Liver (tissue), 9 donors: Measurements from ENCODE around the gene IQCK. TPM values are rescaled to one million over a fixed set of nuclear protein-coding genes. Genes with fewer than 3 reads are reported as not detected.

Experiments used
- DNase-seq: peaks from one replicate; pipeline ENCODE4 v3.0.0-alpha.2; 2017; ENCODE audit warnings: low spot score
- H3K27ac ChIP-seq, 2 donors: one replicate each; pipeline ENCODE4 v1.7.0; 2013; ENCODE audit warnings: inconsistent platforms in 2 of 2, low read length in 2 of 2, control low read depth in 1 of 2, low read depth in 1 of 2, mild to moderate bottlenecking in 1 of 2
- H3K27me3 ChIP-seq, 4 donors: one replicate each; pipeline versions ENCODE4 v1.6.1 to v1.7.0; 2013; ENCODE audit warnings: low read length in 3 of 4, inconsistent platforms in 1 of 4, mild to moderate bottlenecking in 1 of 4, moderate library complexity in 1 of 4; ENCODE audit not compliant: control insufficient read depth in 4 of 4, insufficient read depth in 4 of 4
- H3K36me3 ChIP-seq, 4 donors: one replicate each; pipeline versions ENCODE4 v1.6.1 to v1.7.0; 2013; ENCODE audit warnings: low read length in 3 of 4, mild to moderate bottlenecking in 3 of 4, low read depth in 1 of 4, moderate library complexity in 1 of 4; ENCODE audit not compliant: control insufficient read depth in 4 of 4, insufficient read depth in 3 of 4
- H3K4me1 ChIP-seq, 4 donors: one replicate each; pipeline versions ENCODE4 v1.6.1 to v1.7.0; 2013; ENCODE audit warnings: low read length in 3 of 4, mild to moderate bottlenecking in 3 of 4, moderate library complexity in 1 of 4; ENCODE audit not compliant: control insufficient read depth in 4 of 4, insufficient read depth in 4 of 4
- H3K4me3 ChIP-seq, 3 donors: one replicate each; pipeline versions ENCODE4 v1.6.1 to v1.7.0; 2013; ENCODE audit warnings: low read length in 3 of 3, control low read depth in 1 of 3, low read depth in 1 of 3, mild to moderate bottlenecking in 1 of 3
- H3K9ac ChIP-seq, 2 donors: one replicate each; pipeline ENCODE4 v1.7.0; 2013; ENCODE audit warnings: low read length in 2 of 2, mild to moderate bottlenecking in 2 of 2, moderate library complexity in 2 of 2, control low read depth in 1 of 2, low read depth in 1 of 2
- H3K9me3 ChIP-seq, 4 donors: one replicate each; pipeline versions ENCODE4 v1.6.1 to v1.7.0; 2013; ENCODE audit warnings: low read length in 3 of 4; ENCODE audit not compliant: control insufficient read depth in 4 of 4
- EGR1 ChIP-seq, 2 donors: IDR thresholded peaks; 2 replicates each; pipeline ENCODE4 v1.6.1; 2016 to 2018; ENCODE audit warnings: antibody characterized with exemption in 2 of 2, low read depth in 2 of 2
- FOXA1 ChIP-seq: IDR thresholded peaks from 2 replicates; pipeline ENCODE4 v1.6.1; 2016; ENCODE audit warnings: antibody characterized with exemption
- FOXA2 ChIP-seq: IDR thresholded peaks from 2 replicates; pipeline ENCODE4 v1.6.1; 2016; ENCODE audit warnings: antibody characterized with exemption
- GABPA ChIP-seq, 2 donors: IDR thresholded peaks in 1 of 2; conservative IDR thresholded peaks in 1 of 2; 2 replicates each; pipeline ENCODE4 v1.6.1; 2016; ENCODE audit warnings: antibody characterized with exemption in 2 of 2, mild to moderate bottlenecking in 1 of 2, moderate library complexity in 1 of 2
- HNF4A ChIP-seq, 2 donors: conservative IDR thresholded peaks; 2 replicates each; pipeline ENCODE4 v1.6.1; 2016; ENCODE audit warnings: antibody characterized with exemption in 2 of 2, mild to moderate bottlenecking in 2 of 2
- HNF4G ChIP-seq: IDR thresholded peaks from 2 replicates; pipeline ENCODE4 v1.6.1; 2016; ENCODE audit warnings: antibody characterized with exemption
- JUND ChIP-seq, 2 donors: IDR thresholded peaks; 2 replicates each; pipeline ENCODE4 v1.6.1; 2016; ENCODE audit warnings: antibody characterized with exemption in 2 of 2
- NR2F2 ChIP-seq: IDR thresholded peaks from 2 replicates; pipeline ENCODE4 v1.6.1; 2016; ENCODE audit warnings: antibody characterized with exemption
- RAD21 ChIP-seq, 2 donors: IDR thresholded peaks; 2 replicates each; pipeline ENCODE4 v1.6.1; 2016; ENCODE audit warnings: antibody characterized with exemption in 2 of 2, mild to moderate bottlenecking in 2 of 2
- SP1 ChIP-seq: IDR thresholded peaks from 2 replicates; pipeline ENCODE4 v1.6.1; 2018; ENCODE audit warnings: antibody characterized with exemption, mild to moderate bottlenecking
- TAF1 ChIP-seq: conservative IDR thresholded peaks from 2 replicates; pipeline ENCODE4 v1.6.1; 2016; ENCODE audit warnings: antibody characterized with exemption, mild to moderate bottlenecking
- YY1 ChIP-seq: IDR thresholded peaks from 2 replicates; pipeline ENCODE4 v1.6.1; 2016; ENCODE audit warnings: antibody characterized with exemption, mild to moderate bottlenecking
- WGBS: extraction: QIAGEN DNeasy Blood & Tissue Kit; methylation state at CpG from one replicate; pipeline ENCODE4 v1.1.7; 2013; 5-methylcytosine and 5-hydroxymethylcytosine counted together
- polyA plus RNA-seq, 2 donors: library from polyadenylated mRNA; stranded (reverse) in 1 of 2; unstranded in 1 of 2; fragments of 200-250 nt in 1 of 2; fragments of >200 nt in 1 of 2; fragmentation: Nextera tagmentation in 1 of 2; extraction: Ambion mirVana in 1 of 2; gene quantifications; one replicate each; pipeline versions ENCODE4 v1.2.1 to v1.2.3, GENCODE V29; 2013 to 2015
- total RNA-seq, 2 donors: library from RNA; depleted of rRNA; stranded (reverse); fragments of >200 nt; gene quantifications; one replicate each; pipeline ENCODE4 v1.2.3, GENCODE V29; 2014
- TF ChIP-seq, protein P1 (sequence below): fragments of 150-350 bp; IDR thresholded peaks from 2 replicates; pipeline ENCODE4 v1.5.1; 2017; ENCODE audit warnings: improper control_type of control experiment, low read depth, low read length; ENCODE audit not compliant: missing input control
- TF ChIP-seq, protein P2 (sequence below): IDR thresholded peaks from 2 replicates; pipeline ENCODE4 v1.6.1; 2016; ENCODE audit warnings: antibody characterized with exemption
- TF ChIP-seq, protein P3 (sequence below): IDR thresholded peaks from 2 replicates; pipeline ENCODE4 v1.6.1; 2016; ENCODE audit warnings: antibody characterized with exemption, mild to moderate bottlenecking
- TF ChIP-seq, protein P4 (sequence below): IDR thresholded peaks from 2 replicates; pipeline ENCODE4 v1.6.1; 2016; ENCODE audit warnings: antibody characterized with exemption
- TF ChIP-seq, protein P5 (sequence below): IDR thresholded peaks from 2 replicates; pipeline ENCODE4 v1.6.1; 2016; ENCODE audit warnings: antibody characterized with exemption
- donor health status: healthy.
- donor health status: healthy.
- donor health status: healthy.
- donor health status: healthy.
- donor health status: healthy.

IQCK gene
- total and polyA plus RNA-seq, 4 donors, result 2.1 to 4.4 (median 2.9) TPM

DNA sequence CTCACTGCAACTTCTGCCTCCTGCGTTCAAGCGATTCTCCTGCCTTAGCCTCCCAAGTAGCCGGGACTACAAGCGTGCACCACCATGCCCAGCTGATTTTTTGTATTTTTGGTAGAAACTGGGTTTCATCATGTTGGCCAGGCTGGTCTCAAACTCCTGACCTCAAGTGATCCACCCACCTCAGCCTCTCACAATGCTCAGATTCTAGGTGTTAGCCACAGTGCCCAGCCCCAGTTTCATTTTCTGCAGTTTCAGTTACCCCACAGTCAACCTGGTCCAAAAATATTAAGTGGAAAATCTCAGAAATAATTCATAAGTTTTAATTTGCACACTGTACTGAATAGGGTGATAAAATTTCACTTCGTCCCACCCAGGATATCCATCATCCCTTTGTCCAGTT, 28.7 kb upstream of the IQCK start:
- TF ChIP-seq RAD21 (IDR thresholded peaks at IDR 0.05) (no peak), TAF1 (no peak), EGR1 (IDR thresholded peaks at IDR 0.05; ENCODE audit: low read depth in 2 of 2) (no peak), YY1 (no peak), SP1 (no peak), FOXA2 (no peak), FOXA1 (no peak), HNF4A (conservative IDR thresholded peaks at IDR 0.05) (no peak), GABPA (IDR thresholded peaks at IDR 0.05 in 1 of 2, conservative IDR thresholded peaks at IDR 0.05 in 1 of 2) (no peak)
- TF ChIP-seq, protein P1, sequence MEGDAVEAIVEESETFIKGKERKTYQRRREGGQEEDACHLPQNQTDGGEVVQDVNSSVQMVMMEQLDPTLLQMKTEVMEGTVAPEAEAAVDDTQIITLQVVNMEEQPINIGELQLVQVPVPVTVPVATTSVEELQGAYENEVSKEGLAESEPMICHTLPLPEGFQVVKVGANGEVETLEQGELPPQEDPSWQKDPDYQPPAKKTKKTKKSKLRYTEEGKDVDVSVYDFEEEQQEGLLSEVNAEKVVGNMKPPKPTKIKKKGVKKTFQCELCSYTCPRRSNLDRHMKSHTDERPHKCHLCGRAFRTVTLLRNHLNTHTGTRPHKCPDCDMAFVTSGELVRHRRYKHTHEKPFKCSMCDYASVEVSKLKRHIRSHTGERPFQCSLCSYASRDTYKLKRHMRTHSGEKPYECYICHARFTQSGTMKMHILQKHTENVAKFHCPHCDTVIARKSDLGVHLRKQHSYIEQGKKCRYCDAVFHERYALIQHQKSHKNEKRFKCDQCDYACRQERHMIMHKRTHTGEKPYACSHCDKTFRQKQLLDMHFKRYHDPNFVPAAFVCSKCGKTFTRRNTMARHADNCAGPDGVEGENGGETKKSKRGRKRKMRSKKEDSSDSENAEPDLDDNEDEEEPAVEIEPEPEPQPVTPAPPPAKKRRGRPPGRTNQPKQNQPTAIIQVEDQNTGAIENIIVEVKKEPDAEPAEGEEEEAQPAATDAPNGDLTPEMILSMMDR, result no peak
- TF ChIP-seq, protein P2, sequence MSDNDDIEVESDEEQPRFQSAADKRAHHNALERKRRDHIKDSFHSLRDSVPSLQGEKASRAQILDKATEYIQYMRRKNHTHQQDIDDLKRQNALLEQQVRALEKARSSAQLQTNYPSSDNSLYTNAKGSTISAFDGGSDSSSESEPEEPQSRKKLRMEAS, result no peak
- TF ChIP-seq, protein P3, sequence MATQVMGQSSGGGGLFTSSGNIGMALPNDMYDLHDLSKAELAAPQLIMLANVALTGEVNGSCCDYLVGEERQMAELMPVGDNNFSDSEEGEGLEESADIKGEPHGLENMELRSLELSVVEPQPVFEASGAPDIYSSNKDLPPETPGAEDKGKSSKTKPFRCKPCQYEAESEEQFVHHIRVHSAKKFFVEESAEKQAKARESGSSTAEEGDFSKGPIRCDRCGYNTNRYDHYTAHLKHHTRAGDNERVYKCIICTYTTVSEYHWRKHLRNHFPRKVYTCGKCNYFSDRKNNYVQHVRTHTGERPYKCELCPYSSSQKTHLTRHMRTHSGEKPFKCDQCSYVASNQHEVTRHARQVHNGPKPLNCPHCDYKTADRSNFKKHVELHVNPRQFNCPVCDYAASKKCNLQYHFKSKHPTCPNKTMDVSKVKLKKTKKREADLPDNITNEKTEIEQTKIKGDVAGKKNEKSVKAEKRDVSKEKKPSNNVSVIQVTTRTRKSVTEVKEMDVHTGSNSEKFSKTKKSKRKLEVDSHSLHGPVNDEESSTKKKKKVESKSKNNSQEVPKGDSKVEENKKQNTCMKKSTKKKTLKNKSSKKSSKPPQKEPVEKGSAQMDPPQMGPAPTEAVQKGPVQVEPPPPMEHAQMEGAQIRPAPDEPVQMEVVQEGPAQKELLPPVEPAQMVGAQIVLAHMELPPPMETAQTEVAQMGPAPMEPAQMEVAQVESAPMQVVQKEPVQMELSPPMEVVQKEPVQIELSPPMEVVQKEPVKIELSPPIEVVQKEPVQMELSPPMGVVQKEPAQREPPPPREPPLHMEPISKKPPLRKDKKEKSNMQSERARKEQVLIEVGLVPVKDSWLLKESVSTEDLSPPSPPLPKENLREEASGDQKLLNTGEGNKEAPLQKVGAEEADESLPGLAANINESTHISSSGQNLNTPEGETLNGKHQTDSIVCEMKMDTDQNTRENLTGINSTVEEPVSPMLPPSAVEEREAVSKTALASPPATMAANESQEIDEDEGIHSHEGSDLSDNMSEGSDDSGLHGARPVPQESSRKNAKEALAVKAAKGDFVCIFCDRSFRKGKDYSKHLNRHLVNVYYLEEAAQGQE, result no peak
- TF ChIP-seq, protein P4, sequence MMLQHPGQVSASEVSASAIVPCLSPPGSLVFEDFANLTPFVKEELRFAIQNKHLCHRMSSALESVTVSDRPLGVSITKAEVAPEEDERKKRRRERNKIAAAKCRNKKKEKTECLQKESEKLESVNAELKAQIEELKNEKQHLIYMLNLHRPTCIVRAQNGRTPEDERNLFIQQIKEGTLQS, result no peak
- no peak overlapping the region for H3K9ac ChIP-seq
- H3K36me3 ChIP-seq, result peaks cover 7 to 28% (median 12%) of the 10 kb centered on the region in 4 donors
- no peak for DNase-seq
- no peak overlapping the region for H3K27ac ChIP-seq
- H3K27me3 ChIP-seq, result no peaks in the 10 kb centered on the region
- H3K4me3 ChIP-seq, result no peak overlapping the region
- WGBS, result 96% methylated on average over 5 of the region's 5 CpGs
- H3K4me1 ChIP-seq, result no peaks in the 10 kb centered on the region
- H3K9me3 ChIP-seq, result peaks cover 0 to 2% (median 0%) of the 10 kb centered on the region in 4 donors

DNA sequence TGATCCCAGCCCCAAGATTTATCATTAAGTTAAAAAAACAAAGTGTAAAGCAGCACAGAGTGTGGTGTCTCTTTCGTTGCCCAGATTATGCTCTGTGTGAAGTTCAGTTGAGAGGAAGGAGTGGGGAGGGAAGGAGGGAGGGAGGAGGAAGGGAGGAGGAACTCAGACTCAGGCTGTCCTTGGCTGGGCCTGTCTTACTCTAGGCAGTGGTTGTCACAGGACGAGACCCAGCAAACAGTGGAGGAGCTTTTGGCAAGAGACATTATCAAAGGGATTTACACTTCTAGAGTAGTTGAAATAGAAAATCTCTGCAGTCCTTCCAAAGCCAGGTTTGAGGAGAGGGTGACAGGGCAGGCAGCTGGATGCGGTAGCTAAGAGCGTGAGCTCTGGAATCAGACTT, 27.9 kb upstream of the IQCK start:
- WGBS, result 88% methylated on average over 4 of the region's 4 CpGs
- Histone ChIP-seq H3K36me3 (peaks cover 6 to 23% (median 9%) of the 10 kb centered on the region in 4 donors), H3K27ac (no peak overlapping the region), H3K27me3 (no peaks in the 10 kb centered on the region), H3K9ac (no peak overlapping the region), H3K4me3 (no peak overlapping the region), H3K9me3 (no peaks in the 10 kb centered on the region), H3K4me1 (no peaks in the 10 kb centered on the region)
- DNase-seq, result no peak
- TF ChIP-seq JUND (IDR thresholded peaks at IDR 0.05), result no peak
- TF ChIP-seq, protein P1, result no peak
- TF ChIP-seq, protein P5, sequence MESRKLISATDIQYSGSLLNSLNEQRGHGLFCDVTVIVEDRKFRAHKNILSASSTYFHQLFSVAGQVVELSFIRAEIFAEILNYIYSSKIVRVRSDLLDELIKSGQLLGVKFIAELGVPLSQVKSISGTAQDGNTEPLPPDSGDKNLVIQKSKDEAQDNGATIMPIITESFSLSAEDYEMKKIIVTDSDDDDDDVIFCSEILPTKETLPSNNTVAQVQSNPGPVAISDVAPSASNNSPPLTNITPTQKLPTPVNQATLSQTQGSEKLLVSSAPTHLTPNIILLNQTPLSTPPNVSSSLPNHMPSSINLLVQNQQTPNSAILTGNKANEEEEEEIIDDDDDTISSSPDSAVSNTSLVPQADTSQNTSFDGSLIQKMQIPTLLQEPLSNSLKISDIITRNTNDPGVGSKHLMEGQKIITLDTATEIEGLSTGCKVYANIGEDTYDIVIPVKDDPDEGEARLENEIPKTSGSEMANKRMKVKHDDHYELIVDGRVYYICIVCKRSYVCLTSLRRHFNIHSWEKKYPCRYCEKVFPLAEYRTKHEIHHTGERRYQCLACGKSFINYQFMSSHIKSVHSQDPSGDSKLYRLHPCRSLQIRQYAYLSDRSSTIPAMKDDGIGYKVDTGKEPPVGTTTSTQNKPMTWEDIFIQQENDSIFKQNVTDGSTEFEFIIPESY, result no peak
- TF ChIP-seq RAD21 (IDR thresholded peaks at IDR 0.05), result no peak
- no peak for TF ChIP-seq HNF4G
- TF ChIP-seq YY1, result no peak
- TF ChIP-seq, protein P3, result no peak
- no peak for TF ChIP-seq SP1
- no peak for TF ChIP-seq NR2F2
- TF ChIP-seq GABPA (IDR thresholded peaks at IDR 0.05 in 1 of 2, conservative IDR thresholded peaks at IDR 0.05 in 1 of 2), result no peak
- TF ChIP-seq, protein P2, result no peak
- no peak for TF ChIP-seq FOXA1
- TF ChIP-seq, protein P4, result no peak
